ENCODE data around the gene COX19.

Gene COX19

DNA sequence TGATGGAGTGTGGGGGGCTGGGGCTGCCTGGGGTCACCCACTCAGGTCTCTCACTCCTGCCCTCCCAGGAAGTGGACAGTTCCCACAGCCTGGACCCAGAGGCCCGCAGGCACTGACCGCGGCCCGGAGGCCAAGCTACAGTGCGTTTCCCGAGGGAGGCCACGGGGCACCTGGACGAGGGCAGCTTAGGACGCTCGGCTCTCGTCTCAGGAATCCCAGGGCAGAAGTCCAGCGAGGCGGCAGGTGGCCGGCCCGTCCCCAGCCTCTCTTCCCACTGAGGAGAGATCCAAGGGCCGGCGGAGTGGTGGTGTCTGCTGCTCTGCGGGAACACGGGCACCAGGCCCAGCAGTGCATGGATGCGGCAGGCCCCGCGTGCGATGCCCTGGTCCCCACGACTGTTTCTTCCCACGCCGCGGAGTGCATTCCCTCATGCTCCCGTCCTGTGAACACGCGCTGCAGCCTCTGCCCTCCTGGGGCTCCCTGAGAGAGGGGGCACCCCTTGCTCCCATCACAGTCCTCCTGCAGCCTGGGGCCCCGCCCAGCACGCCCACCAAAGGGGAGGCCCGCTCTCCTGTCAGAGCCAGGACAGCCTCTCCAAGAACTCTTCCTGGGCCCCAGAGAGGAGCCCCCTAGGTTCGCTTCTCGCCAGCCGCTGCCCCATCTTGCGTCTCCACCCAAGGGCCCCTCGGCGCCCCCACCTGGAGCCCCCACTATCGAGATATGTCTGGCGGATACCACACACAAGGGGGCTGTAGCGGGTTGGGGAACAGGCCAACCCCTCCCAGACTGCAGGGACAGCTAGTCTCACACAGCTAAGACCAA is 44.7 kb upstream of the COX19 start:
- no peak for DNase-seq (ENCODE audit: low read depth in 1 of 2, low spot score in 1 of 2)

DNA sequence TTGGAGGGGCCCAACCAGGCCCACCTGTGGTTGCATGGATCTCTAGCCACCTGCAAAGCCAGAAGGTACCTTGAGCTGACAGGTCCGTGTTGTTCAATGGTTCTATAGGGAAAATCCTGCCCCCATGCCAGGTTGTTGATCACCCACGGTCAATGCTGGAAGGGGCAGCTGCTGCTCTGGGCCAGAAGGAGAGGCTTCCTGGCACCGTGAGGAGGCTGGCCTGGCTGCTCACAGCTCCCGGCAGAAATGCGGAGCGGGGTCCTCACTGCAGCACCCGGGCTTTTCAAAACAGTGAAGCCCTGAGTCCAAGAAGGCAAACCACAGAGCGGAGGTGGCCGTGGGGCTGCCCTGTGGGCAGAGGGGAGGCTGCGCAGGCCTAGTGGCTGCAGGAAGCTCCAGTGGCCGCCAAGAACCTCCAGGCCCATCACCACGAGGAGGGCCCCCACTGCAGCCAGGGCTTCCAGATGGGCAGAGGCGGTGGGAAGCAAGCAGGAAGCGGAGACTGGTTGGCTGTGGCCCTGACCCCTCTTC is 44.0 kb upstream of the COX19 start:
- H3K27ac ChIP-seq (replicated peaks), result no peak overlapping the region
- TF ChIP-seq POLR2AphosphoS5 (IDR thresholded peaks at IDR 0.05; ENCODE audit: low read depth) (no peak), CTCF (IDR thresholded peaks at IDR 0.05; ENCODE audit: insufficient read depth, low read length) (no peak), GABPA (IDR thresholded peaks at IDR 0.05; ENCODE audit: low read depth) (no peak), REST (IDR thresholded peaks at IDR 0.05; ENCODE audit: insufficient replicate concordance, low read depth) (no peak), SPI1 (IDR thresholded peaks at IDR 0.05; ENCODE audit: borderline replicate concordance, low read depth) (no peak)
- H3K27me3 ChIP-seq (ENCODE audit: insufficient read depth, poor library complexity, severe bottlenecking), result no peaks in the 10 kb centered on the region
- no peak for DNase-seq (ENCODE audit: low read depth in 1 of 2, low spot score in 1 of 2)
- H3K4me3 ChIP-seq (replicated peaks; ENCODE audit: insufficient read depth, low read length), result no peak overlapping the region

More for the DNA sequence above, 44.7 kb upstream of the COX19 start:
- TF ChIP-seq CTCF (IDR thresholded peaks at IDR 0.05; ENCODE audit: insufficient read depth, low read length), result no peak
- Histone ChIP-seq H3K4me3 (replicated peaks; ENCODE audit: insufficient read depth, low read length) (no peak overlapping the region), H3K27me3 (ENCODE audit: insufficient read depth, poor library complexity, severe bottlenecking) (no peaks in the 10 kb centered on the region), H3K27ac (replicated peaks) (no peak overlapping the region)

GRCh38 chr7:1018334-1018695 is 43.0 kb upstream of the COX19 start:
- DNase-seq (ENCODE audit: low read depth in 1 of 2, low spot score in 1 of 2), result no peak
- Histone ChIP-seq H3K27me3 (ENCODE audit: insufficient read depth, poor library complexity, severe bottlenecking) (no peaks in the 10 kb centered on the region), H3K4me3 (replicated peaks; ENCODE audit: insufficient read depth, low read length) (no peak overlapping the region), H3K27ac (replicated peaks) (no peak overlapping the region)
- TF ChIP-seq POLR2AphosphoS5 (IDR thresholded peaks at IDR 0.05; ENCODE audit: low read depth) (no peak), GABPA (IDR thresholded peaks at IDR 0.05; ENCODE audit: low read depth) (no peak), REST (IDR thresholded peaks at IDR 0.05; ENCODE audit: insufficient replicate concordance, low read depth) (no peak), CTCF (IDR thresholded peaks at IDR 0.05; ENCODE audit: insufficient read depth, low read length) (no peak), SPI1 (IDR thresholded peaks at IDR 0.05; ENCODE audit: borderline replicate concordance, low read depth) (no peak)
